ENCODE results near the gene NME9.

Gene NME9

GRCh38 chr3:138331143-138331894 lies 1.7 kb upstream of the NME9 start:
- no peak for DNase-seq

GRCh38 chr3:138329984-138330293 lies 288 bp upstream of the NME9 start:
- no peak for DNase-seq

GRCh38 chr3:138328341-138328740 lies 1.3 kb downstream of the NME9 start:
- DNase-seq: no peak

- no peak for DNase-seq
These were observed 1.8 kb downstream of the NME9 start for GRCh38 chr3:138327831-138328230.

GRCh38 chr3:138326866-138327595 lies 2.6 kb downstream of the NME9 start:
- DNase-seq: no peak

GRCh38 chr3:138325990-138326389 lies 3.7 kb downstream of the NME9 start:
- no peak for DNase-seq

- no peak for DNase-seq
These were observed 5.7 kb downstream of the NME9 start for GRCh38 chr3:138323971-138324370.

- DNase-seq: no peak
These were observed 12.0 kb downstream of the NME9 start for GRCh38 chr3:138317687-138318086.

GRCh38 chr3:138314751-138315150 lies 14.9 kb downstream of the NME9 start:
- no peak for DNase-seq

GRCh38 chr3:138310494-138310893 lies 19.2 kb downstream of the NME9 start:
- no peak for DNase-seq

- DNase-seq: no peak
These were observed 20.9 kb downstream of the NME9 start for GRCh38 chr3:138308783-138309182.

GRCh38 chr3:138307899-138308298 lies 21.8 kb downstream of the NME9 start:
- no peak for DNase-seq

- DNase-seq: no peak
These were observed 26.2 kb downstream of the NME9 start for GRCh38 chr3:138303474-138303873.

- no peak for DNase-seq
These were observed 29.0 kb downstream of the NME9 start for GRCh38 chr3:138300647-138301046.

GRCh38 chr3:138297876-138298275 lies 31.8 kb downstream of the NME9 start:
- DNase-seq: no peak

- no peak for DNase-seq
These were observed 32.5 kb downstream of the NME9 start for GRCh38 chr3:138297059-138297607.

GRCh38 chr3:138296639-138297038 lies 33.0 kb downstream of the NME9 start:
- no peak for DNase-seq

- DNase-seq: no peak
These were observed 40.0 kb downstream of the NME9 start for GRCh38 chr3:138289701-138290100.

- no peak for DNase-seq
These were observed 40.4 kb downstream of the NME9 start for GRCh38 chr3:138289260-138289659.

- no peak for DNase-seq
These were observed 44.6 kb downstream of the NME9 start for GRCh38 chr3:138284957-138285477.

- no peak for DNase-seq
These were observed 45.6 kb downstream of the NME9 start for GRCh38 chr3:138284079-138284478.

GRCh38 chr3:138282836-138283235 lies 46.8 kb downstream of the NME9 start:
- DNase-seq: no peak

GRCh38 chr3:138281561-138281960 lies 48.1 kb downstream of the NME9 start:
- no peak for DNase-seq

GRCh38 chr3:138271189-138271794 lies 58.4 kb downstream of the NME9 start:
- DNase-seq: no peak
